Osteocyte (in vitro differentiated cells): ENCODE data around the gene ADAMTSL2. TPM values are rescaled to one million over a fixed set of nuclear protein-coding genes. Genes with fewer than 3 reads are reported as not detected.

ENCODE experiments used
- DNase-seq: peaks from one replicate; pipeline ENCODE4 v3.0.0; 2021; ENCODE audit warnings: mixed read lengths; ENCODE audit not compliant: unreplicated experiment; ENCODE audit errors: extremely low spot score
- H3K27ac Mint-ChIP-seq: one replicate; pipeline ENCODE4 v1.8.0; 2021; ENCODE audit warnings: mild to moderate bottlenecking, mixed read lengths; ENCODE audit not compliant: unreplicated experiment
- H3K27me3 Mint-ChIP-seq: one replicate; pipeline ENCODE4 v1.8.0; 2021; ENCODE audit warnings: mixed read lengths; ENCODE audit not compliant: unreplicated experiment
- H3K36me3 Mint-ChIP-seq: one replicate; pipeline ENCODE4 v1.8.0; 2021; ENCODE audit warnings: mixed read lengths; ENCODE audit not compliant: unreplicated experiment
- H3K4me1 Mint-ChIP-seq: one replicate; pipeline ENCODE4 v1.8.0; 2021; ENCODE audit warnings: mixed read lengths; ENCODE audit not compliant: unreplicated experiment
- H3K4me3 Mint-ChIP-seq: one replicate; pipeline ENCODE4 v1.8.0; 2021; ENCODE audit warnings: mild to moderate bottlenecking, moderate library complexity, mixed read lengths; ENCODE audit not compliant: unreplicated experiment
- H3K9me3 Mint-ChIP-seq: one replicate; pipeline ENCODE4 v1.8.0; 2021; ENCODE audit warnings: mixed read lengths; ENCODE audit not compliant: unreplicated experiment
- CTCF ChIP-seq: fragments of 200-600 bp; sonication (generic); IDR thresholded peaks from 2 replicates; pipeline ENCODE4 v1.5.0; 2021; ENCODE audit warnings: antibody characterized with exemption, mild to moderate bottlenecking, moderate library complexity
- total RNA-seq: library from RNA; stranded (reverse); gene quantifications from 2 replicates; pipeline ENCODE4 v1.2.1, GENCODE V29; 2021

The ADAMTSL2 gene
- total RNA-seq, 1 donor from 2014 or later, result 0.11 TPM

- TF ChIP-seq CTCF, result no peak
- Mint-ChIP-seq H3K4me3 (no peak overlapping the region), H3K27ac (no peak overlapping the region), H3K36me3 (no peaks in the 10 kb centered on the region), H3K4me1 (peaks cover 14% of the 10 kb centered on the region), H3K9me3 (no peaks in the 10 kb centered on the region), H3K27me3 (peaks cover 53% of the 10 kb centered on the region)
- DNase-seq, result no peak
Measured at GRCh38 chr9:133584167-133584558, 49.7 kb downstream of the ADAMTSL2 start.

- no peaks in the 10 kb centered on the region for H3K9me3 Mint-ChIP-seq
- H3K4me3 Mint-ChIP-seq, result no peak overlapping the region
- TF ChIP-seq CTCF, result no peak
- H3K27me3 Mint-ChIP-seq, result peaks cover 53% of the 10 kb centered on the region
- H3K27ac Mint-ChIP-seq, result no peak overlapping the region
- no peaks in the 10 kb centered on the region for H3K36me3 Mint-ChIP-seq
- H3K4me1 Mint-ChIP-seq, result peaks cover 14% of the 10 kb centered on the region
- DNase-seq, result no peak
Measured at GRCh38 chr9:133584559-133585476, 50.3 kb downstream of the ADAMTSL2 start.

GRCh38 chr9:133585481-133586351 lies 51.2 kb downstream of the ADAMTSL2 start:
- no peak for DNase-seq
- H3K4me1 Mint-ChIP-seq, result peaks cover 14% of the 10 kb centered on the region

GRCh38 chr9:133587051-133587450 lies 52.5 kb downstream of the ADAMTSL2 start:
- peaks cover 14% of the 10 kb centered on the region for H3K4me1 Mint-ChIP-seq
- H3K27me3 Mint-ChIP-seq, result peaks cover 32% of the 10 kb centered on the region
- TF ChIP-seq CTCF, result no peak
- no peaks in the 10 kb centered on the region for H3K9me3 Mint-ChIP-seq
- H3K4me3 Mint-ChIP-seq, result no peak overlapping the region
- H3K36me3 Mint-ChIP-seq, result no peaks in the 10 kb centered on the region
- DNase-seq, result no peak
- no peak overlapping the region for H3K27ac Mint-ChIP-seq

More at GRCh38 chr9:133585481-133586351, 51.2 kb downstream of the ADAMTSL2 start:
- H3K27me3 Mint-ChIP-seq, result peaks cover 45% of the 10 kb centered on the region
- no peak for TF ChIP-seq CTCF
- H3K27ac Mint-ChIP-seq, result no peak overlapping the region
- no peaks in the 10 kb centered on the region for H3K9me3 Mint-ChIP-seq
- H3K36me3 Mint-ChIP-seq, result no peaks in the 10 kb centered on the region
- no peak overlapping the region for H3K4me3 Mint-ChIP-seq

DNA sequence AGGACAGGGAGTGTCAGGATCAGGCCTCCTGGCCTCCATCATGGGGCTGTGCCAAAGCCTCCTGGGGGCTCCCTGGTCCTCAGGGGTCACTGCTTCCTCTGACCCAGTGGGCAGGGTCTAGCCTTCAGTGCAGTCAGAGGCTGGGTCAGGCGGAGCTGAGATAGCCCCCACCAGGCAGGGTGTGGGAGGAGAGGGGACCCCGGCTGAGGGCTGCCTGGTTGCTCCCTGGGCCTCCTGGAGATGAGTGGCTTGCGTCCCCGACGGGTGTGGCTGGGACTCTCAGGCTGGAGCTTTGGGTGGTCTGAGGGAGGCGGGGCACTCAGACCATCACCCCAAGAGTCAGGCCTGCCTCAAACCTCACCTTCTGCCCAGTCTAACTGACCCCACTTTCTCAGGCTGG lies 53.0 kb downstream of the ADAMTSL2 start:
- Mint-ChIP-seq H3K9me3 (no peaks in the 10 kb centered on the region), H3K4me3 (no peak overlapping the region), H3K36me3 (no peaks in the 10 kb centered on the region), H3K27me3 (peaks cover 29% of the 10 kb centered on the region), H3K4me1 (peaks cover 14% of the 10 kb centered on the region), H3K27ac (no peak overlapping the region)
- no peak for DNase-seq
- no peak for TF ChIP-seq CTCF
